Vagina (tissue), 2 donors: ENCODE data around the gene ZAP70. TPM values are rescaled to one million over a fixed set of nuclear protein-coding genes. Genes with fewer than 3 reads are reported as not detected.

Source experiments
- DNase-seq, 2 donors: peaks; one replicate each; pipeline ENCODE4 v3.0.0-alpha.2; 2017; ENCODE audit errors: extremely low spot score in 2 of 2
- H3K27ac ChIP-seq: fragments of 200-600 bp; sonication (generic); one replicate; pipeline ENCODE4 v1.5.1; 2019
- H3K27me3 ChIP-seq: fragments of 200-600 bp; sonication (generic); one replicate; pipeline ENCODE4 v1.5.1; 2019
- H3K36me3 ChIP-seq, 2 donors: fragments of 200-600 bp; sonication (generic); one replicate each; pipeline ENCODE4 v1.5.1; 2017 to 2019
- H3K4me1 ChIP-seq: fragments of 200-600 bp; sonication (generic); one replicate; pipeline ENCODE4 v1.5.1; 2019
- H3K4me3 ChIP-seq, 2 donors: fragments of 200-600 bp; sonication (generic); 1 replicate in 1 of 2; 2 replicates in 1 of 2; pipeline ENCODE4 v1.5.1; 2016 to 2019
- H3K9me3 ChIP-seq: fragments of 200-600 bp; sonication (generic); one replicate; pipeline ENCODE4 v1.5.1; 2019
- CTCF ChIP-seq, 3 experiments: fragments of 450-650 bp in 2 of 3; fragments of 200-600 bp in 1 of 3; sonication (generic) in 1 of 3; IDR thresholded peaks; one replicate each; pipeline ENCODE4 v1.5.1; 2017 to 2019; ENCODE audit warnings: antibody characterized with exemption in 3 of 3, mild to moderate bottlenecking in 2 of 3, moderate library complexity in 2 of 3
- POLR2A ChIP-seq, 2 donors: fragments of 450-650 bp; IDR thresholded peaks; one replicate each; pipeline ENCODE4 v1.6.1; 2017; ENCODE audit warnings: antibody characterized with exemption in 2 of 2, mild to moderate bottlenecking in 2 of 2, moderate library complexity in 2 of 2
- POLR2AphosphoS5 ChIP-seq, 2 donors: sonication (generic); formaldehyde crosslinking; IDR thresholded peaks; one replicate each; pipeline ENCODE4 v1.9.0; 2017; ENCODE audit warnings: antibody characterized with exemption in 2 of 2, mild to moderate bottlenecking in 2 of 2, low read depth in 1 of 2; ENCODE audit not compliant: insufficient read depth in 1 of 2
- intact Hi-C: fragments of 100-400 bp; cut with DNase I; formaldehyde crosslinking; loops from one replicate; pipeline ENCODE4 v1.15.1; 2023
- total RNA-seq: library from RNA; depleted of rRNA; stranded (reverse); fragments of >200 nt; gene quantifications from one replicate; pipeline ENCODE4 v1.2.3, GENCODE V29; 2016

Gene ZAP70
- total RNA-seq, 1 donor from 2014 or later: 16.7 TPM

- intact Hi-C loops: no loop called here
- no peak overlapping the region for H3K27ac ChIP-seq
- DNase-seq: no peak
- H3K4me3 ChIP-seq: no peak overlapping the region
- no peaks in the 10 kb centered on the region for H3K36me3 ChIP-seq
- H3K27me3 ChIP-seq: no peaks in the 10 kb centered on the region
- TF ChIP-seq CTCF (IDR thresholded peaks at IDR 0.05): no peak
- no peak for TF ChIP-seq POLR2AphosphoS5 (IDR thresholded peaks at IDR 0.05; ENCODE audit: insufficient read depth in 1 of 2, low read depth in 1 of 2)
- no peak for TF ChIP-seq POLR2A (IDR thresholded peaks at IDR 0.05)
- no peaks in the 10 kb centered on the region for H3K4me1 ChIP-seq
- no peaks in the 10 kb centered on the region for H3K9me3 ChIP-seq
Observed at GRCh38 chr2:97741251-97741650, 27.9 kb downstream of the ZAP70 start.

DNA sequence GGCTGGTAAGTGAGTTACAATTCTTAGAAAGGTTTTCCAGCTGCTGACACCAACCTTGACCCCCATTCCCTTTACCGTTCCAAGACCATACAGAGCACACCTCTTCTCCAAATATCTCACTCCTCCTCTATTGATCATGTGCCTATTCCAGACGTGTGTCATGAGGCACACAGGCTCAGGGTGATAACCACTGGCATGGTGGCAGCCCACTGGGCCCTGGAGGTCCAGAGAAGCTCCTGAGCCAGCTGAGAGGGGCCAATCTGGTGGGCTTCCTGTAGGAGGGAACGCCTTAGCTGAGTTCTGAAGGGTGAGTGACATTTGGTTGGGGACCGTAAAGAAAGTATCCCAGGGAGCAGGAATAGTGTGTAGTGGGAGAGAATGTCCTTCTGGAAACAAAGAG, 28.3 kb downstream of the ZAP70 start:
- H3K27me3 ChIP-seq: no peaks in the 10 kb centered on the region
- H3K36me3 ChIP-seq: no peaks in the 10 kb centered on the region
- TF ChIP-seq POLR2A (IDR thresholded peaks at IDR 0.05) (no peak), POLR2AphosphoS5 (IDR thresholded peaks at IDR 0.05; ENCODE audit: insufficient read depth in 1 of 2, low read depth in 1 of 2) (no peak), CTCF (IDR thresholded peaks at IDR 0.05) (no peak)
- no peaks in the 10 kb centered on the region for H3K9me3 ChIP-seq
- DNase-seq: no peak
- no peak overlapping the region for H3K4me3 ChIP-seq
- no peak overlapping the region for H3K27ac ChIP-seq
- intact Hi-C loops: no loop called here
- H3K4me1 ChIP-seq: no peaks in the 10 kb centered on the region

DNA sequence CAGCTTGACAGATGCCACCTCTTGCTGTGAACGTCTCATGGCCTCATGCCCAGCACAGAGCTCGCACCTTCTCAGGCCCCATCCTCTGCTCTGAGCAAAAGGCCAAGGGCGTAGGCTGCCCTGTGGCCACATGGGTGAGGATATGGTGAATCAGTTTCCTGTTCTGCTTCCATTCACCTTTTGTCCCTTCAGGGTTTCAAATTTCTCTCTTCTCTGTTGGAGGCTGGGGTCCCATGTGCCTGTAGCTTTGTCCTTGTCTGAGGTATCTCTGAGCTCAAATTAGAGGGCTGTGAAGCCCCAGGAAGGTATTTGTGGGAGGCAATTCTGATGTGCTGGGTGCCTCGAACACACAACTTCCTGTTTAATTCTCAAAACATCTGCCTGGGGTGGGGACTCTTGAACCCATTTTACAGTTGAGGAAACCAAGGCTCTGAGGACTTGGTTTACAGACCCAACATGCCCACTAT, 29.0 kb downstream of the ZAP70 start:
- Histone ChIP-seq H3K27ac (no peak overlapping the region), H3K4me3 (no peak overlapping the region), H3K9me3 (no peaks in the 10 kb centered on the region), H3K27me3 (no peaks in the 10 kb centered on the region), H3K4me1 (no peaks in the 10 kb centered on the region), H3K36me3 (no peaks in the 10 kb centered on the region)
- DNase-seq: no peak
- intact Hi-C loops: no loop called here
- no peak for TF ChIP-seq POLR2A (IDR thresholded peaks at IDR 0.05)
- TF ChIP-seq CTCF (IDR thresholded peaks at IDR 0.05): no peak
- no peak for TF ChIP-seq POLR2AphosphoS5 (IDR thresholded peaks at IDR 0.05; ENCODE audit: insufficient read depth in 1 of 2, low read depth in 1 of 2)

DNA sequence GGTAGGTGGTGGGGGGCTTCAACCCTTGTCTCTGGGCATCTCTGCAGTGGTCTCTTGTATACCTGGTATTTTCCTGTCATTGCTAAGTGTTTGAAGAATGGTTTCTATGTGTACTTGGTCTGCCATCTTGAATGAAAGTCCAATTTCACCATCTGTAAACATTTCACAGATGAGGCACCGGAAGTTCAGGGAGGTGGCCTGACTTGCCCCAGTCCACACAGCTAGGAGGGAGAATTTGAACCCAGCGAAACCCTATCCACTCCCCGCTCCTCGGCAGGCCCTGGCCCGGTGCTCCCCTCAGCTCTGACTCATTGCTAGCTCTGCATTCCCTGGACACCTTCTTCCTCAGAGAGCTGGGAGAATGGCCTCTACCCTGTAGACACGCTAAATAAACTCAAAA, 30.5 kb downstream of the ZAP70 start:
- Histone ChIP-seq H3K9me3 (no peaks in the 10 kb centered on the region), H3K27ac (no peak overlapping the region), H3K4me1 (no peaks in the 10 kb centered on the region), H3K36me3 (no peaks in the 10 kb centered on the region), H3K27me3 (no peaks in the 10 kb centered on the region), H3K4me3 (no peak overlapping the region)
- TF ChIP-seq CTCF (IDR thresholded peaks at IDR 0.05) (no peak), POLR2A (IDR thresholded peaks at IDR 0.05) (no peak)
- intact Hi-C loops: no loop called here
- DNase-seq: no peak

- Histone ChIP-seq H3K4me1 (no peaks in the 10 kb centered on the region), H3K27me3 (no peaks in the 10 kb centered on the region), H3K9me3 (no peaks in the 10 kb centered on the region), H3K27ac (no peak overlapping the region), H3K36me3 (no peaks in the 10 kb centered on the region), H3K4me3 (no peak overlapping the region)
- no peak for DNase-seq
- no peak for TF ChIP-seq POLR2A (IDR thresholded peaks at IDR 0.05)
- TF ChIP-seq CTCF (IDR thresholded peaks at IDR 0.05): no peak
- TF ChIP-seq POLR2AphosphoS5 (IDR thresholded peaks at IDR 0.05; ENCODE audit: insufficient read depth in 1 of 2, low read depth in 1 of 2): no peak
- intact Hi-C loops: no loop called here
Observed at GRCh38 chr2:97745474-97746174, 32.2 kb downstream of the ZAP70 start.
